Right cardiac atrium (tissue), 5 donors: Measurements from ENCODE around the gene DLG2. TPM values are rescaled to one million over a fixed set of nuclear protein-coding genes. Genes with fewer than 3 reads are reported as not detected.

Experiments used
- ATAC-seq, 2 donors: fragments of 200-7000 bp; cut with Tn5 transposase; one replicate each; pipeline versions ENCODE4 v1.8.0 to v1.9.1; 2020; ENCODE audit warnings: moderate library complexity in 2 of 2, mild to moderate bottlenecking in 1 of 2
- DNase-seq, 3 donors: peaks; one replicate each; pipeline ENCODE4 v3.0.0-alpha.2; 2020
- H3K27ac ChIP-seq: one replicate; pipeline ENCODE4 v1.5.1; 2013; ENCODE audit warnings: mild to moderate bottlenecking, low read length, control low read depth, moderate library complexity
- H3K27me3 ChIP-seq: one replicate; pipeline ENCODE4 v1.6.1; 2013; ENCODE audit not compliant: control insufficient read depth, insufficient read depth
- H3K4me1 ChIP-seq: one replicate; pipeline ENCODE4 v1.6.1; 2013; ENCODE audit warnings: low read length; ENCODE audit not compliant: control insufficient read depth, insufficient read depth
- H3K4me3 ChIP-seq: one replicate; pipeline ENCODE4 v1.5.1; 2013; ENCODE audit warnings: low read length, control low read depth
- H3K9me3 ChIP-seq: one replicate; pipeline ENCODE4 v1.6.1; 2013; ENCODE audit warnings: low read length; ENCODE audit not compliant: control insufficient read depth
- WGBS: extraction: QIAGEN DNeasy Blood & Tissue Kit; methylation state at CpG from one replicate; pipeline ENCODE4 v1.1.7; 2013; 5-methylcytosine and 5-hydroxymethylcytosine counted together
- intact Hi-C, 4 donors: fragments of 100-400 bp; cut with DNase I; formaldehyde crosslinking; loops; one replicate each; pipeline versions ENCODE4 v1.11.0 to v1.14.0; 2022 to 2023
- polyA plus RNA-seq: library from polyadenylated mRNA; stranded (reverse); fragments of 200-250 nt; gene quantifications from one replicate; pipeline ENCODE4 v1.2.3, GENCODE V29; 2013
- total RNA-seq, 4 donors: library from RNA; stranded (reverse); fragmentation: NEBNext Ultra II Directional; extraction: Animal tissue kit (Norgen Biotek cat#: 25700); gene quantifications; one replicate each; pipeline ENCODE4 v1.2.1, GENCODE V29; 2021
- donor health status: healthy with polysubstance abuse.
- donor health status: DM: no; HTN: yes; CAD: no.
- donor health status: DM: no; HTN: no; CAD: no.
- donor health status: DM: no; HTN: yes; CAD: no; lungs with severe emphysema.
- donor health status: DM: yes; HTN: yes; CAD: no.

Gene DLG2
- total and polyA plus RNA-seq, 5 donors, result 2.3 to 10.5 (median 9.4) TPM

DNA sequence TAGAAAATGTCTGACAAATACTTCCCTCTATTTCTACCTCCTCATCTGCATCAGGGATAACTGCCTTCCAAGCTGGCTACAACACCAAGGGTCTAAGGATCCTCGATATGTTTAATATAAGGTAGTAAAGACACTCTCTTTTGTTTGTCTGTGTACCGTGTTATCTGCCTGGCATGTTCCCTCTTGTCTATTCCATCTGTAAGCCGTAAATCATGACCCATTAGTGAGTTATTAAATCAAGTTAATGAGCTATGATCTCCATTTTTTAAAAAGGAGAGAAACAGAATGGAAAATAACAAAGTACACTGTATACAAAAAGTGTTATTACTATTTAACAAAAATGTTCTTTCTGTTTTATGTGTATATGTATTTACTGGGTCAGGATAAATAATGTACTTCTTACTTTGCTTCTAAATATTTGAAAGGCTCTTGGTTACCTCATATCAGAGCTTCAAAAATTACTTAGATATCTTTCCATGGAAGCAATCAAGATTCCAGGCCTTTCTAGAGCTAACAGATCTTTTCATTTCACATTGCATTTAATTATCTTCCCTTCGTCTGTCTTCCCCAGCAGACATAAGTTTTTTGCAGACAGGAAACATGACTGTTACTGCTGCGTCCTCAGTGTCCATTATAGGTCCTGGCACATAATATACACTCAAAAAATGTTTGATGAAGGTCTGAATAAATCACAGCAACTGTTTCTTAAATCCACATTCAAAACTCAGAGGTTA lies 1998.4 kb downstream of the DLG2 start:
- WGBS, result 69% methylated on average over 5 of the region's 5 CpGs
- Histone ChIP-seq H3K27me3 (no peaks in the 10 kb centered on the region), H3K27ac (no peak overlapping the region), H3K4me1 (no peaks in the 10 kb centered on the region), H3K4me3 (no peak overlapping the region), H3K9me3 (no peaks in the 10 kb centered on the region)
- DNase-seq (no peak), ATAC-seq (no peak)
- intact Hi-C loops, result no loop called here

DNA sequence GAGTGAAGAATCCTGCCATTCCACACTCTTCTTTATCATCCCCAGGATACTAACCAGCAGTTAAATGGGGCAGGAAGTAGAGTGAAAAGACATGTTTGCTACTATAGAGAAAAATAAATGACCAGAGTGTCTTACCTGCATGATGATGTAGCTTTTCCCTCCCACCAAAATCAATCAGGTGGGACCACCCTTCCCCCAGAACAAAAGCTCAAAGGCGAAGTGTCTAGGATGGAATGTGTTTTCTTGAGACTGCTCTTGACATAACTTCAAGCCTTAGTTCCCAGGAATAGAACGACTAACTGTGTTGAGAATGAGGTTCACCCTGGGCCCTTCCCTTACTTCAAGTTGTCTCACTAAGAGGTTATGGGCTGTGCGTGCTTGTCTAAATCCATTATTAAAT lies 2001.8 kb downstream of the DLG2 start:
- 90% methylated on average over 3 of the region's 3 CpGs for WGBS
- intact Hi-C loops, result no loop called here
- Histone ChIP-seq H3K4me3 (no peak overlapping the region), H3K27me3 (no peaks in the 10 kb centered on the region), H3K9me3 (no peaks in the 10 kb centered on the region), H3K4me1 (no peaks in the 10 kb centered on the region), H3K27ac (no peak overlapping the region)
- ATAC-seq, result no peak
- DNase-seq, result no peak

GRCh38 chr11:83617671-83618070 lies 2009.5 kb downstream of the DLG2 start:
- no peak for ATAC-seq
- WGBS, result 62% methylated on average over 1 of the region's 1 CpG
- H3K4me1 ChIP-seq, result no peaks in the 10 kb centered on the region
- no peaks in the 10 kb centered on the region for H3K9me3 ChIP-seq
- no peak overlapping the region for H3K27ac ChIP-seq
- no peaks in the 10 kb centered on the region for H3K27me3 ChIP-seq
- DNase-seq, result no peak
- no peak overlapping the region for H3K4me3 ChIP-seq
- intact Hi-C loops, result no loop called here

DNA sequence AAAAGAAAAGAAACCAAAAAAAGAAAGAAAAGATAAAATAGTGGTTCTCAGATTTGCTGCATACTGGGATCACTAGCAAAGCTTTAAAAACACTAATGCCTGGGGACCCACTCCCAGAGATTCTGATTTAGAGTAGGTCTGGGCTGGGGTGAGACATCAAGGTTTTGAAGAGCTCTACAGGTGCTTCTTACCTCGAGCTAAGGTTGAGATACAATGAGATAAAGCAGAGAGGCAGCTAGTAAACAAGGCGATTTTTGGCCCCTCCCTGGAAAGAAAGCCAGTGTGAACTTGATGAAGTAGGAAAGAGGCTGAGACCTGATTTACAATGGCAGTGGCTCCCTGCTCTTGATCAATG lies 2013.4 kb downstream of the DLG2 start:
- H3K9me3 ChIP-seq, result no peaks in the 10 kb centered on the region
- intact Hi-C loops, result no loop called here

DNA sequence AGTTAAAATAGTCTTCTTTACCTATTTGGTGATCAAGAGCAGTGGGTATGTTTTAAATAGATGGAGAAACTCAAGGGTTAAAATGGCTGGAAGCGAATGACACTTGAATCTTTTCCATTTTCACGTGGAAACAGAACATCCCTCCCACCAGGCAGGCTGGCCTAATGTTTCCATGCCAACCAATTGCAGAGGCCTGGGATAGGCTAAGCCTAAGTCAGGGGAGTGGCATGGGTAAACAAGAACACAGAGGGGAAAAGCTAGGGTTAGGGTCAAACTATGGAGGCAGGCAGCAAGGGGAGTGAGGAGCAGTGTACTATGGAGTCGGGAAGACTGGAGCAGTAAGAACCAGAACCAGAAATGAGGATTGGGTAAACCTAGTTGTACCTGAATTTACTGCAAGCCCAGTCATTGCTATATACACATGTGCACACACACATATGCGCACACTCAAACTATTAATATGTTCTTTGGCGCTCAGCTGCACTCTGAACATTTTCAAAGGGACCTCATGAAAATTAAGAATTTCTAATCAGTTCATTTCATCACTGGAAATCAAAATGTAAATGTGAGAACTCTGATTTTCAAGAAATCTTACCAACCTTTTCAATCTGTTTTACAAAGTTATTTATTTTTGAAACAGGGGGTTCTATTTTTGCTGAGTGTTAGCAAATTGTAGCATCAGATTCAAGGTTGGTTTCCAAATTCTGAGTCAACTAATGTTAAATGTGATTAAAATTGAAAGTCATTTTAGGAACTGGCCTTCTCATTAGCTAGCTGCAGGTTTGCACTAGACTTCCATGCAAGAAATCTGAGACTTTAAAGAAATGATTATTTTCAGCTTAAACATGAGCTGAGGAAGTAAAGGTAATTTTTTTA lies 2014.0 kb downstream of the DLG2 start:
- WGBS, result 66% methylated on average over 5 of the region's 5 CpGs
- Histone ChIP-seq H3K9me3 (no peaks in the 10 kb centered on the region), H3K27ac (no peak overlapping the region), H3K4me3 (no peak overlapping the region), H3K27me3 (no peaks in the 10 kb centered on the region), H3K4me1 (no peaks in the 10 kb centered on the region)
- no peak for DNase-seq
- no peak for ATAC-seq
- intact Hi-C loops, result no loop called here

More for the DNA sequence above, 2013.4 kb downstream of the DLG2 start:
- 48% methylated on average over 2 of the region's 2 CpGs for WGBS
- ATAC-seq (no peak), DNase-seq (no peak)
- Histone ChIP-seq H3K4me1 (no peaks in the 10 kb centered on the region), H3K27ac (no peak overlapping the region), H3K27me3 (no peaks in the 10 kb centered on the region), H3K4me3 (no peak overlapping the region)

DNA sequence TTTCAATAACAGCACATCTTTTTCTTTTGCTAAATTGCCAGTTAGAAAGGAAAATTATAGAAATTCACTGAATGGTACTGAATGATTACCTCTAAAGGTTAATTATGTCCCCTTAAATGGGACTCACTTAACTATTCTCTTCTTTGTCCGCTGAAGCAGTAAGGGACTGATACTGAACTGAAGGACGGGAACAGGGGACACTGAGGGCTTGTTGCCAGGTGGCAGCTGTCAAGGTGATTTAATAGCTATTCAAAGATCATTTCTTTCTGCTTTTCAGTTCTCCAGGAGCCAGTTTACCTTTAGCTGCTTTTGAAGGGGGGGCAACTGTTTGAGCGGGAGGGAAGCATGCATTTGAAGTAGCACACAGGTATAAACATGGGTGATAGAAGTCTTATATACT lies 2015.5 kb downstream of the DLG2 start:
- H3K27ac ChIP-seq, result no peak overlapping the region
- H3K4me3 ChIP-seq, result no peak overlapping the region
- intact Hi-C loops, result no loop called here
- DNase-seq (no peak), ATAC-seq (no peak)
- no peaks in the 10 kb centered on the region for H3K27me3 ChIP-seq
- 76% methylated on average over 3 of the region's 3 CpGs for WGBS
- H3K4me1 ChIP-seq, result no peaks in the 10 kb centered on the region
- no peaks in the 10 kb centered on the region for H3K9me3 ChIP-seq

DNA sequence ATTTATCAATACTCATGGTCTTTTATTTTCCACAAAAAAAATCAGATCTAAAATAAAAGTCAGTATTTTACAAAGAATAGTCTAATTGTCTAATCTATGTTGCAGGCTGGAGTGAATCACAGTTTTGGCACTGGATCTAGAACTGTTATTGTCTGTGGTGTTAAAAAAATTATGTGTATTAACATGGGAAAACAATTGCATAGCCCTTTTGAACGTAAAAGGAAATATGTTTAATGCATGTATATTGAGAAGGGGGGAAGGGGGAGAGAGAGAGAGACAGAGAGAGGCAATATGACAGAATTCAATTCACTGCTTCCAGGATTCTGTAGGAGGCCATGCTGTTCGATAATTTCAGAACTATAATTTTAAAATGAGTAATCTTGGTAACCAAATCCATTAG lies 2016.1 kb downstream of the DLG2 start:
- DNase-seq (no peak), ATAC-seq (no peak)
- Histone ChIP-seq H3K4me1 (no peaks in the 10 kb centered on the region), H3K9me3 (no peaks in the 10 kb centered on the region), H3K27me3 (no peaks in the 10 kb centered on the region), H3K27ac (no peak overlapping the region), H3K4me3 (no peak overlapping the region)
- 45% methylated on average over 2 of the region's 2 CpGs for WGBS
- intact Hi-C loops, result no loop called here

GRCh38 chr11:83609191-83609590 lies 2018.0 kb downstream of the DLG2 start:
- Histone ChIP-seq H3K9me3 (no peaks in the 10 kb centered on the region), H3K27ac (no peak overlapping the region), H3K27me3 (no peaks in the 10 kb centered on the region), H3K4me1 (no peaks in the 10 kb centered on the region), H3K4me3 (no peak overlapping the region)
- intact Hi-C loops, result loop anchor here in 1 of 4 donors (10.0 kb wide), 1 partner anchor 74 kb away; no protein-coding TSS in a partner anchor
- no peak for DNase-seq
- no peak for ATAC-seq
- 85% methylated on average over 2 of the region's 2 CpGs for WGBS

GRCh38 chr11:83608571-83608970 lies 2018.6 kb downstream of the DLG2 start:
- H3K9me3 ChIP-seq, result no peaks in the 10 kb centered on the region
- H3K27me3 ChIP-seq, result no peaks in the 10 kb centered on the region
- no peak for DNase-seq
- no peak overlapping the region for H3K4me3 ChIP-seq
- H3K4me1 ChIP-seq, result no peaks in the 10 kb centered on the region
- 95% methylated on average over 1 of the region's 1 CpG for WGBS
- no peak overlapping the region for H3K27ac ChIP-seq
- intact Hi-C loops, result loop anchor here in 1 of 4 donors (10.0 kb wide), 1 partner anchor 74 kb away; no protein-coding TSS in a partner anchor
- no peak for ATAC-seq

GRCh38 chr11:83601914-83602527 lies 2025.1 kb downstream of the DLG2 start:
- Histone ChIP-seq H3K27me3 (no peaks in the 10 kb centered on the region), H3K9me3 (no peaks in the 10 kb centered on the region), H3K4me3 (no peak overlapping the region), H3K27ac (no peak overlapping the region), H3K4me1 (no peaks in the 10 kb centered on the region)
- DNase-seq, result no peak
- intact Hi-C loops, result loop anchor here in 1 of 4 donors (10.0 kb wide), 1 partner anchor 67 kb away; no protein-coding TSS in a partner anchor
- ATAC-seq, result no peak
- WGBS, result 82% methylated on average over 5 of the region's 5 CpGs
